ENCODE data around the gene RRM1. TPM values are rescaled to one million over a fixed set of nuclear protein-coding genes. Genes with fewer than 3 reads are reported as not detected.
A peak's percentile ranks its signal among the peaks of the same experiment; 100 is the strongest.

Gene RRM1
- total and polyA plus RNA-seq, 4 donors = 45.6 to 65.8 (median 62.2) TPM

DNA sequence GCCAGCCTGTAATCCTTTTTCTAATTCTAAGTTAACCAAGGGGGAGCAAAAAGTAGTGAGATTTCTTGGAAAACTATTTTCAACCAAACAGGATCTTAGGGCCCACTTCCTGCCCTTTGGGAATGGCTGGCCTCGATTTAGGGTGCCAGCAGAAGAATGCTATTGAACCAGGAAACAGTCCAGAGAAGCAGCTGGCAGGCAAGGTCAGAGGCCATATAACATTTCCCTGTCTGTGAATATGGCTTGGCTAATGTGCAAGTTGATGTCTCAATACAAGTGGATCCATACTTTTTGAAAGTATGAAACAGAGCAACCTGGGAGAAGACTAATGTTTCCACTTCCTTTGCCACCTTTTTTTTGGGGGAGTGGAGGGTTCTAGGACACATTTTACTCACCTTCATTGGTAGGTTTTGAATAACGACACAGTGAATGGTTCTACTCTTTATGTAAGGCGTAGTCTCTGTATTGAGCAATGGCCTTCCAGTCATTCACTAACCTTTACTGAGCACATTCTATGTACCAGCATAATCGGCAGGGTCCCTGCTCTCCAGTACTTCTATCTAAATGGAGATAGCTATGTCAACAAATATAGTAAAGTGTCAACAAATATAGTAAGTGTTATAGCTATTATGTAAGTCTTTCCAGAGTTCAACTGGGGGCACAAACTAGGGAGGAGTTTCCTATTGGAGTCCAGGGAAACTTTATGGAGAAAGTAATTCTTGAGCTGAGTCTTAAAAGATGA, 34.2 kb upstream of the RRM1 start:
- Histone ChIP-seq H3K27ac (ENCODE audit: low read depth, low read length) (no peak overlapping the region), H3K36me3 (ENCODE audit: control insufficient read depth, insufficient read depth, low read length) (no peaks in the 10 kb centered on the region), H3K27me3 (ENCODE audit: control insufficient read depth, insufficient read depth, low read length) (no peaks in the 10 kb centered on the region), H3K4me3 (ENCODE audit: low read depth, low read length) (no peak overlapping the region), H3K4me1 (ENCODE audit: control insufficient read depth, insufficient read depth, low read length) (no peaks in the 10 kb centered on the region), H3K9me3 (ENCODE audit: control insufficient read depth, insufficient read depth, low read length) (no peaks in the 10 kb centered on the region)
- WGBS (ENCODE audit: insufficient coverage) = 78% methylated on average over 1 of the region's 4 CpGs
- no peak for DNase-seq (ENCODE audit: low read depth in 4 of 6, low spot score in 6 of 6)

DNA sequence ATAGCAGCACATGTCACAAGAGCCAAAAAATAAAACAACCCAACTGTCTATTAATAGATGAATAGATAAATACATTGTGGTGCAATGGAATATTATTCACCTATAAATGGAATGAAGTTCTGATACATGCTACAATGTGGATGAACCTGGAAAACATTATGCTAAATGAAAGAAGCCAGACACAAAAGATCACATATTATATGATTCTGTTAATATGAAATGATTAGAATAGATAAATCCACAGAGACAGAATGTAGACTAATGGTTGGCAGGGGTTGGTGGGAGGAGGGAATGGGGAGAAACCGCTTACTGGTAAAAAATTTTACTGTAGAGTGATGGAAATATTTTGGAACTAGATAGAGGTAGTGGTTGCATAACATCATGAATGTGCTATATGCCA, 32.9 kb upstream of the RRM1 start:
- no peak for DNase-seq (ENCODE audit: low read depth in 4 of 6, low spot score in 6 of 6)
- H3K36me3 ChIP-seq (ENCODE audit: control insufficient read depth, insufficient read depth, low read length) = no peaks in the 10 kb centered on the region
- 100% methylated on average over 1 of the region's 1 CpG for WGBS (ENCODE audit: insufficient coverage)
- no peaks in the 10 kb centered on the region for H3K9me3 ChIP-seq (ENCODE audit: control insufficient read depth, insufficient read depth, low read length)
- no peaks in the 10 kb centered on the region for H3K27me3 ChIP-seq (ENCODE audit: control insufficient read depth, insufficient read depth, low read length)
- no peak overlapping the region for H3K27ac ChIP-seq (ENCODE audit: low read depth, low read length)
- no peak overlapping the region for H3K4me3 ChIP-seq (ENCODE audit: low read depth, low read length)
- H3K4me1 ChIP-seq (ENCODE audit: control insufficient read depth, insufficient read depth, low read length) = no peaks in the 10 kb centered on the region

DNA sequence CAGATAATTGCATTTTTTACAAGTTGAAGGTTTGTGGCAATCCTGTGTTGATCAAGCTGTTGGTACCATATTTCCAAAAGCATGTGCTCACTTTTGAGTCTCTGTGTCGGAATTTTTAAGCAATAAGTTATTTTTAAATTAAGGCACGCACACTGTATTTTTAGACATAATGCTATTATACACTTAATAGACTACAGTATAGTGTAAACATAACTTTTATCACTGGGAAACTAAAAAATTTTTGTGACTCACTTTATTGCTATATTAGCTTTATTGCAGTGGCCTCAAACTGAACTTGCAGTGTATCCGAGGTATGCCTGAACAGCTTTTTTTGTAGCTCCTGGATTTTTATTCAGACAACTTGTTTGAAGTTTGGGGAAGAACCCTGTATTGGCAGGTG, 31.3 kb upstream of the RRM1 start:
- Histone ChIP-seq H3K27me3 (ENCODE audit: control insufficient read depth, insufficient read depth, low read length) (no peaks in the 10 kb centered on the region), H3K27ac (ENCODE audit: low read depth, low read length) (no peak overlapping the region), H3K4me3 (ENCODE audit: low read depth, low read length) (no peak overlapping the region), H3K36me3 (ENCODE audit: control insufficient read depth, insufficient read depth, low read length) (no peaks in the 10 kb centered on the region), H3K4me1 (ENCODE audit: control insufficient read depth, insufficient read depth, low read length) (no peaks in the 10 kb centered on the region), H3K9me3 (ENCODE audit: control insufficient read depth, insufficient read depth, low read length) (no peaks in the 10 kb centered on the region)
- DNase-seq (ENCODE audit: low read depth in 4 of 6, low spot score in 6 of 6) = no peak
- no CpG with 5 or more reads among the region's 3 CpGs for WGBS (ENCODE audit: insufficient coverage)

DNA sequence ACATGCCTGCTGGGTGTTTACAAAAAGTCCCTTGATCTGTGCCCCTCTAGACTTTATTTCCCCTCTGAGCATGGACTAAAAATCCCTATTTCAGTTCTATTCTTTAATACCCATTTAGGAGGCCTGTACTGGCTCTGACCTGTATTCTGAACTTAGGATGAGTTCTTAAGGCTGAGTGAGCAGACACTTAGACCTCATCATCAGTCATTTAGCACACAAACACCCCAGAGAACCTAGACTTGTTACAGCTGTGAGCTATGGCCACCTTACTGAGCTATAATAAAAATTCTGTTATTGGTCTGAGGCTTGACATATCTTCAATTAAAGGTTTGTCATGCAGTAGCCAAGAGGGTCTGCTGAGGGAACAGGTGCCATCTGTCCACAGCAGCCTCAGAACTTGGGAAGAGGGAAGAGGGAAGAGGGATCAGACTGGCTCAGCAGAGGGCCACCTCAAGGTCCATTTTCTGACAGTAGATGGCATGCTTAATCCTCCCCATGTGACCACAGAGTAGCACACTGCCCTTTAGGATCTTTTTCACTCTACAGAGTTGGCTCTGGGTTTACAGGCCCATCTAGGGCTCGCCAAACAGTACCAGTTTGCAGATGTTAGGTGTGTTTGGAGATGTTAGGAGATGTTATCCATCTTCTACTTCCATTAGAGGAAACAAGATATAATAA, 30.2 kb upstream of the RRM1 start:
- DNase-seq (ENCODE audit: low read depth in 4 of 6, low spot score in 6 of 6) = no peak
- no CpG with 5 or more reads among the region's 1 CpG for WGBS (ENCODE audit: insufficient coverage)
- Histone ChIP-seq H3K4me1 (ENCODE audit: control insufficient read depth, insufficient read depth, low read length) (no peaks in the 10 kb centered on the region), H3K27ac (ENCODE audit: low read depth, low read length) (no peak overlapping the region), H3K36me3 (ENCODE audit: control insufficient read depth, insufficient read depth, low read length) (no peaks in the 10 kb centered on the region), H3K27me3 (ENCODE audit: control insufficient read depth, insufficient read depth, low read length) (no peaks in the 10 kb centered on the region), H3K9me3 (ENCODE audit: control insufficient read depth, insufficient read depth, low read length) (no peaks in the 10 kb centered on the region), H3K4me3 (ENCODE audit: low read depth, low read length) (no peak overlapping the region)

DNA sequence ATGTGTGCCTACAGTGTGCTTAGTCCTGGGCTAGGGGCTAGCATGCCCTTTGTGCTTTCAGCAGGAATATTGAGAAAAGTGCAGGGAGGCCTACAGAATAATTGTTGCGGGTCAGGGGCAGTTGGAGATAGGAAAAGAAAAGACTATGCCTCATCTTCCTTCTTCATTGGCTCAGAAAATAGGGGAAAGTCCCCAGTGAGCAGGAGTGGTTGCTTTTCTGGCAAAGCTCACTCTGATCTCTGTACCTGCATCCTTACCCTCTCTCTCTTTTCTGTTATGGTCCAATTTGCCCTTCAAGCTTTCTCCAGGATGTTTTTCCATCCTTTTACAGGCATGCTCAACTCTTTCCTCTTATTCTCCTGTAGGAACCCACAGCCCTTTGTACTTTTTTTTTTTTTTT, 29.5 kb upstream of the RRM1 start:
- no peak overlapping the region for H3K27ac ChIP-seq (ENCODE audit: low read depth, low read length)
- no CpG with 5 or more reads among the region's 1 CpG for WGBS (ENCODE audit: insufficient coverage)

DNA sequence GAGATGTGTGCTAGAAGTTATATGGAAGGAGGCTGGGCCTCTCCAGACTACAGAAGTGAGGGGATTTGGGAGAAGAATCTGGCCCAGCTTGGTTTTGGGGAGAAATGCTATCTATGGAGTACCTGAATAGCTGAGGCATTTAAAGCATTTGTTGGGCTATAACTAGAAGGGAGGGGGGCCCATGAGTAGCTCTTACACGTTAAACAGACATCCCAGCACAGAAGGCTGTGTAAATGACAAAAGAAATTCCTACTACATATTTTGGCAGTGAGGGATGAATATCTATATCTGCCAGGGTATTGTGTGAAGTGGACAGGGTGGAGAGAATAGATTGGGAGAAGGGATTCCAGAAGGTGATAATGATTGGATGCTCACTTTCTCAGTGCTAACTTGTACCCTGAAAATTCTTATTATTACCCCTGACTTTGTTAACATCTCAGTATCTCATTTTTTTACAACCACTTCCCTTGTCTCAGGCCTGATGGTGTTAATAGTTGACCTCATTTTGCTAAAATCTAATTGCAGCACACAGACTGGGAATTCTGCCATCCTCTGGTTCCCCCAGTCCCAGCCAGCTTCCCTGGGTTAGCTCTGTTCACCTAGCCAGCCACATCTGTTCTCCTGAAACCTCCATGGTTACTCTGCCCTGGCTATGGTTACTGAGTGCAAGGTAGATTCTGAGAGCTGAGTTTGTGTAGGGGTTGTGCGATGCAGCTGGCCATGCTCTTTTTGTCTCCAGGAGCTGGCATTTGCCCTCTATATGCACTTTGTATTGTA, 28.8 kb upstream of the RRM1 start:
- H3K4me3 ChIP-seq (ENCODE audit: low read depth, low read length) = no peak overlapping the region
- no peak overlapping the region for H3K27ac ChIP-seq (ENCODE audit: low read depth, low read length)
- H3K36me3 ChIP-seq (ENCODE audit: control insufficient read depth, insufficient read depth, low read length) = no peaks in the 10 kb centered on the region
- no peaks in the 10 kb centered on the region for H3K9me3 ChIP-seq (ENCODE audit: control insufficient read depth, insufficient read depth, low read length)
- WGBS (ENCODE audit: insufficient coverage) = 83% methylated on average over 1 of the region's 2 CpGs
- no peaks in the 10 kb centered on the region for H3K4me1 ChIP-seq (ENCODE audit: control insufficient read depth, insufficient read depth, low read length)
- no peak for DNase-seq (ENCODE audit: low read depth in 4 of 6, low spot score in 6 of 6)
- no peaks in the 10 kb centered on the region for H3K27me3 ChIP-seq (ENCODE audit: control insufficient read depth, insufficient read depth, low read length)

More for the DNA sequence above, 29.5 kb upstream of the RRM1 start:
- Histone ChIP-seq H3K4me1 (ENCODE audit: control insufficient read depth, insufficient read depth, low read length) (no peaks in the 10 kb centered on the region), H3K36me3 (ENCODE audit: control insufficient read depth, insufficient read depth, low read length) (no peaks in the 10 kb centered on the region), H3K4me3 (ENCODE audit: low read depth, low read length) (no peak overlapping the region), H3K9me3 (ENCODE audit: control insufficient read depth, insufficient read depth, low read length) (no peaks in the 10 kb centered on the region), H3K27me3 (ENCODE audit: control insufficient read depth, insufficient read depth, low read length) (no peaks in the 10 kb centered on the region)
- no peak for DNase-seq (ENCODE audit: low read depth in 4 of 6, low spot score in 6 of 6)

DNA sequence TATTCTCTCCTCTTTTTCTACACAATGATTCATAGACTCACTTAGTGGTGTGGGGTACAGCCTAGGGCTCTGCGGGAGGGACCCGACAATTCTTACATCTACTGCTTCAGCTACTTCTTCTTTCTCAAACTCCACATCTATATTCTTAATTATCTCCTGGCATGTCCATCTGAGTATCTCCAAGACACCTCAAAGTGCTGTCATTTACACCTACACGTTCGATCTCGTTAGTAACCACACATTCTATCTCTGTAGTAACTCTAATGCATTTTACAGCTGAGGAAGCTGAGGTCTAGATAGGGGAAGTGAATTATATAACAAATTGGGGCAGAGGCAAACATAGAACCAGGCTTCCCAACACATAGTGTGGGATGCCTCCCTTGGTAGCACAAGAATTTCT, 27.7 kb upstream of the RRM1 start:
- H3K4me3 ChIP-seq (ENCODE audit: low read depth, low read length) = no peak overlapping the region
- no peak overlapping the region for H3K27ac ChIP-seq (ENCODE audit: low read depth, low read length)
- DNase-seq (ENCODE audit: low read depth in 4 of 6, low spot score in 6 of 6) = no peak
- H3K9me3 ChIP-seq (ENCODE audit: control insufficient read depth, insufficient read depth, low read length) = no peaks in the 10 kb centered on the region
- H3K4me1 ChIP-seq (ENCODE audit: control insufficient read depth, insufficient read depth, low read length) = peaks cover 3% of the 10 kb centered on the region
- H3K27me3 ChIP-seq (ENCODE audit: control insufficient read depth, insufficient read depth, low read length) = no peaks in the 10 kb centered on the region
- 96% methylated on average over 2 of the region's 5 CpGs for WGBS (ENCODE audit: insufficient coverage)
- H3K36me3 ChIP-seq (ENCODE audit: control insufficient read depth, insufficient read depth, low read length) = no peaks in the 10 kb centered on the region

DNA sequence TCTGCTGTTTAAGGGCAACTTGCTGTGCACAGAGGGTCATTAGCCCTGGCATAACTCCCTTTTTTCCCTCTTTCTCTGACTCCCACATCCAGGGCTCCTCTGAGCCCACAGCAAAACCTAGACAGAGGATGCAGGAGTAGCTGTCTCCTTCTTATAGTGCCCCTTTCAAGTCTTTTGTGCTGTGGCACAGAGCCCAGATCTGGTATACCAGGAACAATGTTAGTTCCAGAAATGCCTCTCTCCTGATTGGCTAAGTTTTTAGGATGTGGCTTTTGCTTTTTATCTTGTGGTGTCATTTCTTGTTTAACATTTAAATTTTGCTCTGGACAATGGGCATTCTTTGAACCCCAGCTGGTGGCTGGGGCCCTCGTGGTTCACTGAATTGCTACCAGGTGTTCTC, 25.6 kb upstream of the RRM1 start:
- H3K4me1 ChIP-seq (ENCODE audit: control insufficient read depth, insufficient read depth, low read length) = peaks cover 4% of the 10 kb centered on the region
- H3K36me3 ChIP-seq (ENCODE audit: control insufficient read depth, insufficient read depth, low read length) = no peaks in the 10 kb centered on the region
- DNase-seq (ENCODE audit: low read depth in 4 of 6, low spot score in 6 of 6) = peak in 1 of 6 donors; percentile 17
- no peak overlapping the region for H3K27ac ChIP-seq (ENCODE audit: low read depth, low read length)
- no peaks in the 10 kb centered on the region for H3K9me3 ChIP-seq (ENCODE audit: control insufficient read depth, insufficient read depth, low read length)
- H3K4me3 ChIP-seq (ENCODE audit: low read depth, low read length) = no peak overlapping the region
- WGBS (ENCODE audit: insufficient coverage) = no CpG with 5 or more reads among the region's 1 CpG
- H3K27me3 ChIP-seq (ENCODE audit: control insufficient read depth, insufficient read depth, low read length) = no peaks in the 10 kb centered on the region

DNA sequence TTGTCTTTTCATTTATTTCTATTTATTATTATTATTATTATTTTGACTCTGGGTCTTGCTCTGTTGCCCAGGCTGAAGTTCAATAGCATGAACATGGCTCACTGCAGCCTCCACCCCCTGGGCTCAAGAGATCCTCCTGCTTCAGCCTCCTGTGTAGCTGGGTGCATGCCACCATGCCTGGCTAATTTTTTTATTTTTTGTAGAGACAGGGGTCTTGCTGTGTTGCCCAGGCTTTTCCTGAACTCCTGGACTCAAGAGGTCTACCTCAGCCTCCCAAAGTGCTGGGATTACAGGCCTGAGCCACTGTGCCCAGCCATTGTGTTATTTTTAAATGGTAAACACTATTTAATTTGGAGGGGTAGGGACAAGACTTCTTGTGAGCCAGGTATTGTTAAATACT, 23.3 kb upstream of the RRM1 start:
- Histone ChIP-seq H3K9me3 (ENCODE audit: control insufficient read depth, insufficient read depth, low read length) (no peaks in the 10 kb centered on the region), H3K4me1 (ENCODE audit: control insufficient read depth, insufficient read depth, low read length) (peaks cover 4% of the 10 kb centered on the region), H3K36me3 (ENCODE audit: control insufficient read depth, insufficient read depth, low read length) (peaks cover 3% of the 10 kb centered on the region), H3K27ac (ENCODE audit: low read depth, low read length) (no peak overlapping the region), H3K27me3 (ENCODE audit: control insufficient read depth, insufficient read depth, low read length) (no peaks in the 10 kb centered on the region), H3K4me3 (ENCODE audit: low read depth, low read length) (no peak overlapping the region)
- DNase-seq (ENCODE audit: low read depth in 4 of 6, low spot score in 6 of 6) = no peak

Data from spinal cord (tissue), 10 donors.